BJ (cell line): ENCODE results near the gene RAPGEF6. TPM values are rescaled to one million over a fixed set of nuclear protein-coding genes. Genes with fewer than 3 reads are reported as not detected.

ENCODE experiments used
- CTCF ChIA-PET: fragments of 350-600 bp; formaldehyde crosslinking; extraction: SDS; loops from one replicate; lab custom pipeline; 2021; ENCODE audit warnings: antibody characterized with exemption, inconsistent platforms; lab: Yijun Ruan, JAX
- POLR2A ChIA-PET: fragments of 300-600 bp; sonication (Branson Sonifier 250); formaldehyde crosslinking; extraction: SDS; loops from one replicate; lab custom pipeline; 2021; ENCODE audit warnings: antibody characterized with exemption; lab: Charles Lee
- DNase-seq: peaks from one replicate; pipeline ENCODE4 v3.0.0-alpha.2; 2011; ENCODE audit warnings: low read depth
- H3K27me3 ChIP-seq: 2 replicates; pipeline ENCODE4 v1.6.0; 2011; ENCODE audit warnings: low read length; ENCODE audit not compliant: control insufficient read depth, insufficient read depth
- H3K36me3 ChIP-seq: 2 replicates; pipeline ENCODE4 v1.5.1; 2011; ENCODE audit warnings: low read length; ENCODE audit not compliant: control insufficient read depth, insufficient read depth
- H3K4me3 ChIP-seq: 2 replicates; pipeline ENCODE4 v1.5.1; 2011; ENCODE audit warnings: low read depth, mild to moderate bottlenecking, control low read depth, low read length
- CTCF ChIP-seq: IDR thresholded peaks from 2 replicates; pipeline ENCODE4 v1.5.1; 2011; ENCODE audit warnings: low read depth, mild to moderate bottlenecking, control low read depth, inconsistent platforms, low read length, moderate library complexity; ENCODE audit not compliant: insufficient read depth
- polyA plus RNA-seq: library from polyadenylated mRNA; depleted of rRNA; stranded (reverse); fragments of >200 nt; gene quantifications from 2 replicates; pipeline ENCODE4 v1.2.3, GENCODE V29; 2011

RAPGEF6 gene
- polyA plus RNA-seq, 1 experiment, result 6.2 TPM

GRCh38 chr5:131533836-131534235 is 101.2 kb downstream of the RAPGEF6 start:
- 0 out of 2 replicates have a peak, but pooled peaks have one; percentile 2 for TF ChIP-seq CTCF
- DNase-seq, result no peak
- POLR2A ChIA-PET, result no interaction called here
- CTCF ChIA-PET, result interaction anchor here (0.7 to 1.3 kb wide), 2 partner anchors 38 to 474 kb away, joined by 3 read pairs; no protein-coding TSS in a partner anchor
- H3K36me3 ChIP-seq, result no peaks in the 10 kb centered on the region
- H3K27me3 ChIP-seq, result no peaks in the 10 kb centered on the region
- H3K4me3 ChIP-seq, result no peak overlapping the region

- TF ChIP-seq CTCF, result no peak
- CTCF ChIA-PET, result interaction anchor here (0.6 to 1.3 kb wide), 6 partner anchors 8 to 566 kb away, joined by 3 to 6 read pairs (median 3); no protein-coding TSS in a partner anchor
- Histone ChIP-seq H3K27me3 (no peaks in the 10 kb centered on the region), H3K4me3 (no peak overlapping the region), H3K36me3 (no peaks in the 10 kb centered on the region)
- POLR2A ChIA-PET, result no interaction called here
- DNase-seq, result no peak
Observed at GRCh38 chr5:131532031-131532640, 102.9 kb downstream of the RAPGEF6 start.

GRCh38 chr5:131530706-131531331 is 104.2 kb downstream of the RAPGEF6 start:
- Histone ChIP-seq H3K36me3 (no peaks in the 10 kb centered on the region), H3K27me3 (no peaks in the 10 kb centered on the region), H3K4me3 (no peak overlapping the region)
- CTCF ChIA-PET, result interaction anchor here (0.6 kb wide), 1 partner anchor 562 kb away, joined by 3 read pairs; no protein-coding TSS in a partner anchor
- POLR2A ChIA-PET, result interaction anchor here (0.6 kb wide), 1 partner anchor 9 kb away, joined by 4 read pairs; no protein-coding TSS in a partner anchor
- TF ChIP-seq CTCF, result no peak
- no peak for DNase-seq

DNA sequence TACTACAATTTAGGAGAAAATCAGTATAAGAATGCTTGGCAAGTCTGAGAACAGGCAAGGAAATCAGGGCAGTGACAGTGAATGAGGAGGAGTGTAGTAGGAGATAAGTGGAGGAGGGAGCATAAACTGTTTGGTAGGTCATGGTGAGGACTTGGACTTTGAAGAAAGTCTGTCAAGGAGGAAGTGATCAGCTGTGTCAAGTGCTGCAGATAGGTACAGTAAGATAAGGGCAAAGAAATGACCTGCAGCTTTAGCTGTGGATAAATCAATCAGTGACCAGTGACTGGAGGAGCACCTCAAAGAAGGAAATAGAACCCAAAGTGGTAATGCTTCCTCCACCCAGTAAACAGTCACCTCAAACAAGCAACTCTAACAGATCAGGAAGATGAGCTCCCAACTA is 106.3 kb downstream of the RAPGEF6 start:
- ChIA-PET POLR2A (no interaction called here), CTCF (no interaction called here)
- no peak for DNase-seq
- H3K4me3 ChIP-seq, result no peak overlapping the region
- TF ChIP-seq CTCF, result no peak
- no peaks in the 10 kb centered on the region for H3K27me3 ChIP-seq
- H3K36me3 ChIP-seq, result no peaks in the 10 kb centered on the region

- POLR2A ChIA-PET, result no interaction called here
- H3K4me3 ChIP-seq, result no peak overlapping the region
- no peak for TF ChIP-seq CTCF
- no peaks in the 10 kb centered on the region for H3K36me3 ChIP-seq
- no peak for DNase-seq
- CTCF ChIA-PET, result no interaction called here
- no peaks in the 10 kb centered on the region for H3K27me3 ChIP-seq
Observed at GRCh38 chr5:131525805-131526204, 109.2 kb downstream of the RAPGEF6 start.
